PC-9 (cell line): Measurements from ENCODE around the gene SPATA2.

Experiments used
- CTCF ChIP-seq: fragments of 200-600 bp; sonication (generic); conservative IDR thresholded peaks from 2 replicates; pipeline ENCODE4 v1.6.1; 2017; ENCODE audit warnings: mixed run types, antibody characterized with exemption, mild to moderate bottlenecking, moderate library complexity
- EZH2 ChIP-seq: fragments of 200-600 bp; sonication (generic); IDR thresholded peaks from 2 replicates; pipeline ENCODE4 v1.8.0; 2017; ENCODE audit warnings: antibody characterized with exemption, low read depth

DNA sequence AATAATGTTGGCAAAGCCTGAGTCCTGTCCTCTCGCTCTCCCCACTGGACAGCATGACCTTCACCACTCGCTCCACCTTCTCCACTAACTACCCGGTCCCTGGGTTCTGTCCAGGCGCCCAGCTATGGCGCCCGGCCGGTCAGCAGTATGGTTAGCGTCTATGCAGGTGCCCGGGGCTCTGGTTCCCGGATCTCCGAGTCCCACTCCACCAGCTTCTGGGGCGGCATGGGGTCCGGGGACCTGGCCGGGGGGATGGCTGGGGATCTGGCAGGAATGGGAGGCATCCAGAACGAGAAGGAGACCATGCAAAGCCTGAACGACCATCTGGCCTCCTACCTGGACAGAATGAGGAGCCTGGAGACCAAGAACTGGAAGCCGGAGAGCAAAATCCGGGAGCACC lies 41.4 kb upstream of the SPATA2 start:
- TF ChIP-seq EZH2, result no peak
- TF ChIP-seq CTCF, result no peak
